ENCODE measurements around the gene FN3KRP.

FN3KRP gene

GRCh38 chr17:82716203-82717010, at the start of gene FN3KRP:
Gene FN3KRP (plus strand): TSS chr17:82716706. CDS start chr17:82716756, 50 bp downstream.
- peak; percentile 85 for DNase-seq

GRCh38 chr17:82666931-82667667, 49.4 kb upstream of the FN3KRP start:
- DNase-seq, result no peak

GRCh38 chr17:82667668-82668000, 48.9 kb upstream of the FN3KRP start:
- DNase-seq, result no peak

GRCh38 chr17:82668024-82668630, 48.4 kb upstream of the FN3KRP start:
- no peak for DNase-seq

GRCh38 chr17:82668631-82669099, 47.8 kb upstream of the FN3KRP start:
- DNase-seq, result peak; percentile 73

- no peak for DNase-seq
Observed at GRCh38 chr17:82670661-82671450, 45.6 kb upstream of the FN3KRP start.

GRCh38 chr17:82674656-82675475, 41.6 kb upstream of the FN3KRP start:
- no peak for DNase-seq

- DNase-seq, result no peak
Observed at GRCh38 chr17:82675476-82676245, 40.8 kb upstream of the FN3KRP start.

- DNase-seq, result no peak
Observed at GRCh38 chr17:82677353-82677925, 39.1 kb upstream of the FN3KRP start.

- DNase-seq, result no peak
Observed at GRCh38 chr17:82678265-82678891, 38.1 kb upstream of the FN3KRP start.

- no peak for DNase-seq
Observed at GRCh38 chr17:82679586-82680465, 36.7 kb upstream of the FN3KRP start.

- no peak for DNase-seq
Observed at GRCh38 chr17:82681547-82681946, 35.0 kb upstream of the FN3KRP start.

- DNase-seq, result no peak
Observed at GRCh38 chr17:82683534-82683933, 33.0 kb upstream of the FN3KRP start.

- no peak for DNase-seq
Observed at GRCh38 chr17:82684228-82684841, 32.2 kb upstream of the FN3KRP start.

GRCh38 chr17:82685291-82685690, 31.2 kb upstream of the FN3KRP start:
- DNase-seq, result no peak

GRCh38 chr17:82686366-82687324, 29.9 kb upstream of the FN3KRP start:
- DNase-seq, result no peak

GRCh38 chr17:82687375-82687861, 29.1 kb upstream of the FN3KRP start:
- no peak for DNase-seq
